ENCODE measurements around the gene ZNF646.

- TF ChIP-seq CTCF (conservative IDR thresholded peaks at IDR 0.05; ENCODE audit: low read length) (no peak), EZH2phosphoT487 (IDR thresholded peaks at IDR 0.05; ENCODE audit: borderline replicate concordance, low read depth, low read length) (no peak)
Measured at GRCh38 chr16:31109622-31110021, 35.4 kb downstream of the ZNF646 start.
